Suprapubic skin (tissue), 4 donors: ENCODE results near the gene ZNF407. TPM values are rescaled to one million over a fixed set of nuclear protein-coding genes. Genes with fewer than 3 reads are reported as not detected.

Experiments used
- DNase-seq, 2 donors: peaks; one replicate each; pipeline ENCODE4 v3.0.0-alpha.2; 2019; ENCODE audit warnings: low spot score in 2 of 2
- H3K27ac ChIP-seq: fragments of 200-600 bp; sonication (generic); one replicate; pipeline ENCODE4 v1.5.1; 2019
- H3K27me3 ChIP-seq: fragments of 200-600 bp; sonication (generic); one replicate; pipeline ENCODE4 v1.5.1; 2019
- H3K36me3 ChIP-seq: fragments of 200-600 bp; sonication (generic); one replicate; pipeline ENCODE4 v1.5.1; 2019
- H3K4me1 ChIP-seq: fragments of 200-600 bp; sonication (generic); one replicate; pipeline ENCODE4 v1.5.1; 2019
- H3K4me3 ChIP-seq: fragments of 200-600 bp; sonication (generic); one replicate; pipeline ENCODE4 v1.5.1; 2019; ENCODE audit warnings: mild to moderate bottlenecking
- H3K9me3 ChIP-seq: fragments of 200-600 bp; sonication (generic); one replicate; pipeline ENCODE4 v1.5.1; 2019
- CTCF ChIP-seq, 2 donors: fragments of 200-600 bp in 1 of 2; fragments of 450-650 bp in 1 of 2; sonication (generic) in 1 of 2; IDR thresholded peaks; one replicate each; pipeline ENCODE4 v1.5.1; 2016 to 2019; ENCODE audit warnings: antibody characterized with exemption in 2 of 2, mild to moderate bottlenecking in 1 of 2, moderate library complexity in 1 of 2
- EP300 ChIP-seq: sonication (generic); formaldehyde crosslinking; IDR thresholded peaks from one replicate; pipeline ENCODE4 v1.6.1; 2017; ENCODE audit warnings: antibody characterized with exemption
- POLR2A ChIP-seq, 2 donors: fragments of 450-650 bp; IDR thresholded peaks; one replicate each; pipeline ENCODE4 v1.6.1; 2017; ENCODE audit warnings: antibody characterized with exemption in 2 of 2, mild to moderate bottlenecking in 2 of 2, moderate library complexity in 2 of 2
- POLR2AphosphoS5 ChIP-seq, 3 donors: sonication (generic); formaldehyde crosslinking; IDR thresholded peaks; one replicate each; pipeline ENCODE4 v1.6.1; 2017; ENCODE audit warnings: antibody characterized with exemption in 3 of 3
- WGBS: methylation state at CpG from one replicate; pipeline ENCODE4 v1.1.5; 2018; 5-methylcytosine and 5-hydroxymethylcytosine counted together
- total RNA-seq, 4 donors: library from RNA; depleted of rRNA; stranded (reverse); fragments of >200 nt; gene quantifications; one replicate each; pipeline ENCODE4 v1.1.0, GENCODE V29; 2016

Gene ZNF407
- total RNA-seq, 4 donors from 2014 or later, result 10.7 to 22.1 (median 13.8) TPM

GRCh38 chr18:74760026-74760425 lies 162.4 kb downstream of the ZNF407 start:
- Histone ChIP-seq H3K9me3 (no peaks in the 10 kb centered on the region), H3K4me1 (no peaks in the 10 kb centered on the region), H3K36me3 (no peaks in the 10 kb centered on the region), H3K27me3 (no peaks in the 10 kb centered on the region), H3K27ac (no peak overlapping the region), H3K4me3 (no peak overlapping the region)
- no peak for TF ChIP-seq POLR2A (IDR thresholded peaks at IDR 0.05)
- TF ChIP-seq POLR2AphosphoS5 (IDR thresholded peaks at IDR 0.05), result no peak
- TF ChIP-seq CTCF (IDR thresholded peaks at IDR 0.05), result no peak
- no peak for TF ChIP-seq EP300
- WGBS, result 91% methylated on average over 3 of the region's 3 CpGs
- no peak for DNase-seq

GRCh38 chr18:74760436-74760835 lies 162.8 kb downstream of the ZNF407 start:
- no peak overlapping the region for H3K4me3 ChIP-seq
- H3K27me3 ChIP-seq, result no peaks in the 10 kb centered on the region
- WGBS, result 99% methylated on average over 3 of the region's 3 CpGs
- H3K36me3 ChIP-seq, result no peaks in the 10 kb centered on the region
- no peaks in the 10 kb centered on the region for H3K9me3 ChIP-seq
- no peak for DNase-seq
- H3K4me1 ChIP-seq, result no peaks in the 10 kb centered on the region
- no peak for TF ChIP-seq POLR2AphosphoS5 (IDR thresholded peaks at IDR 0.05)
- no peak for TF ChIP-seq POLR2A (IDR thresholded peaks at IDR 0.05)
- TF ChIP-seq EP300, result no peak
- TF ChIP-seq CTCF (IDR thresholded peaks at IDR 0.05), result no peak
- H3K27ac ChIP-seq, result no peak overlapping the region

- H3K9me3 ChIP-seq, result no peaks in the 10 kb centered on the region
- 96% methylated on average over 3 of the region's 3 CpGs for WGBS
- no peak overlapping the region for H3K4me3 ChIP-seq
- no peaks in the 10 kb centered on the region for H3K27me3 ChIP-seq
- no peaks in the 10 kb centered on the region for H3K36me3 ChIP-seq
- no peak overlapping the region for H3K27ac ChIP-seq
- H3K4me1 ChIP-seq, result no peaks in the 10 kb centered on the region
- DNase-seq, result no peak
- TF ChIP-seq CTCF (IDR thresholded peaks at IDR 0.05) (no peak), POLR2AphosphoS5 (IDR thresholded peaks at IDR 0.05) (no peak), EP300 (no peak), POLR2A (IDR thresholded peaks at IDR 0.05) (no peak)
These were observed 168.6 kb downstream of the ZNF407 start for GRCh38 chr18:74766251-74766650.

GRCh38 chr18:74768096-74768495 lies 170.4 kb downstream of the ZNF407 start:
- 98% methylated on average over 2 of the region's 2 CpGs for WGBS
- H3K27ac ChIP-seq, result no peak overlapping the region
- no peak for DNase-seq
- no peaks in the 10 kb centered on the region for H3K27me3 ChIP-seq
- no peaks in the 10 kb centered on the region for H3K9me3 ChIP-seq
- H3K36me3 ChIP-seq, result no peaks in the 10 kb centered on the region
- no peak overlapping the region for H3K4me3 ChIP-seq
- no peak for TF ChIP-seq POLR2AphosphoS5 (IDR thresholded peaks at IDR 0.05)
- TF ChIP-seq POLR2A (IDR thresholded peaks at IDR 0.05), result no peak
- no peak for TF ChIP-seq EP300
- TF ChIP-seq CTCF (IDR thresholded peaks at IDR 0.05), result no peak
- no peaks in the 10 kb centered on the region for H3K4me1 ChIP-seq

GRCh38 chr18:74773171-74773624 lies 175.5 kb downstream of the ZNF407 start:
- no peaks in the 10 kb centered on the region for H3K27me3 ChIP-seq
- no peaks in the 10 kb centered on the region for H3K36me3 ChIP-seq
- H3K4me3 ChIP-seq, result no peak overlapping the region
- TF ChIP-seq POLR2A (IDR thresholded peaks at IDR 0.05), result no peak
- no peak for TF ChIP-seq POLR2AphosphoS5 (IDR thresholded peaks at IDR 0.05)
- H3K4me1 ChIP-seq, result no peaks in the 10 kb centered on the region
- no peaks in the 10 kb centered on the region for H3K9me3 ChIP-seq
- H3K27ac ChIP-seq, result no peak overlapping the region
- DNase-seq, result no peak
- WGBS, result 92% methylated on average over 3 of the region's 3 CpGs

- Histone ChIP-seq H3K27ac (no peak overlapping the region), H3K9me3 (no peaks in the 10 kb centered on the region), H3K27me3 (no peaks in the 10 kb centered on the region), H3K4me1 (no peaks in the 10 kb centered on the region), H3K36me3 (no peaks in the 10 kb centered on the region), H3K4me3 (no peak overlapping the region)
- DNase-seq, result no peak
- WGBS, result 90% methylated on average over 5 of the region's 5 CpGs
- no peak for TF ChIP-seq CTCF (IDR thresholded peaks at IDR 0.05)
- no peak for TF ChIP-seq POLR2AphosphoS5 (IDR thresholded peaks at IDR 0.05)
These were observed 176.8 kb downstream of the ZNF407 start for GRCh38 chr18:74774486-74774885.
